Spleen (tissue), 7 donors: ENCODE results near the gene NFE2L3.

Source experiments
- CTCF ChIP-seq, 11 experiments: fragments of 200-600 bp in 7 of 11; fragments of 450-650 bp in 4 of 11; sonication (generic) in 4 of 11; IDR thresholded peaks in 8 of 11; conservative IDR thresholded peaks in 3 of 11; 1 replicate in 7 of 11; 2 replicates in 4 of 11; pipeline versions ENCODE4 v1.4.0 to v1.8.0; 2016 to 2021; ENCODE audit warnings: antibody characterized with exemption in 11 of 11, inconsistent platforms in 4 of 11, mild to moderate bottlenecking in 1 of 11
- POLR2A ChIP-seq, 3 donors: fragments of 450-650 bp; IDR thresholded peaks; one replicate each; pipeline ENCODE4 v1.5.1; 2017; ENCODE audit warnings: antibody characterized with exemption in 3 of 3, mild to moderate bottlenecking in 1 of 3
- POLR2AphosphoS5 ChIP-seq, 3 donors: sonication (generic); formaldehyde crosslinking; IDR thresholded peaks; one replicate each; pipeline ENCODE4 v1.5.1; 2017; ENCODE audit warnings: antibody characterized with exemption in 3 of 3
- donor health status: DM: no; HTN: no; CAD: no; lungs with moderate emphysema.
- donor health status: DM: no; HTN: no; CAD: no.
- donor health status: DM: no; HTN: no; CAD: no.

- TF ChIP-seq POLR2A (IDR thresholded peaks at IDR 0.05) (no peak), CTCF (IDR thresholded peaks at IDR 0.05 in 8 of 11, conservative IDR thresholded peaks at IDR 0.05 in 3 of 11) (no peak), POLR2AphosphoS5 (IDR thresholded peaks at IDR 0.05) (peak in 1 of 3 donors; percentile 35)
These were observed 45.4 kb downstream of the NFE2L3 start for GRCh38 chr7:26197153-26198115.
